BLaER1 treated with 17β-estradiol and CSF1 and Interleukin-3, amounts not matched to agents 10 nM and 100 nM (cell line): ENCODE data around the gene USP40.

Source experiments
- H3K27ac ChIP-seq, 11 experiments: shearing (Covaris generic); formaldehyde crosslinking; 2 replicates each; pipeline ENCODE4 v1.8.1; 2022
- H3K27me3 ChIP-seq, 11 experiments: shearing (Covaris generic); formaldehyde crosslinking; 2 replicates each; pipeline ENCODE4 v1.8.1; 2022
- H3K36me3 ChIP-seq, 11 experiments: shearing (Covaris generic); formaldehyde crosslinking; 2 replicates each; pipeline ENCODE4 v1.8.1; 2022
- H3K4me1 ChIP-seq, 10 experiments: shearing (Covaris generic); formaldehyde crosslinking; 2 replicates each; pipeline ENCODE4 v1.8.1; 2022
- H3K4me2 ChIP-seq, 11 experiments: shearing (Covaris generic); formaldehyde crosslinking; 2 replicates each; pipeline ENCODE4 v1.8.1; 2022
- H3K4me3 ChIP-seq, 10 experiments: shearing (Covaris generic); formaldehyde crosslinking; 2 replicates each; pipeline ENCODE4 v1.8.1; 2022
- H3K9ac ChIP-seq, 11 experiments: shearing (Covaris generic); formaldehyde crosslinking; 2 replicates each; pipeline ENCODE4 v1.8.1; 2022
- H3K9me3 ChIP-seq, 11 experiments: shearing (Covaris generic); formaldehyde crosslinking; replicated peaks in 1 of 11; 2 replicates each; pipeline ENCODE4 v1.8.1; 2022
- H4K20me1 ChIP-seq, 11 experiments: shearing (Covaris generic); formaldehyde crosslinking; 2 replicates each; pipeline ENCODE4 v1.8.1; 2022
- Cebpa-rat ChIP-seq, 11 experiments: shearing (Covaris generic); IDR thresholded peaks; 2 replicates each; pipeline ENCODE4 v1.8.1; 2022

The USP40 gene

DNA sequence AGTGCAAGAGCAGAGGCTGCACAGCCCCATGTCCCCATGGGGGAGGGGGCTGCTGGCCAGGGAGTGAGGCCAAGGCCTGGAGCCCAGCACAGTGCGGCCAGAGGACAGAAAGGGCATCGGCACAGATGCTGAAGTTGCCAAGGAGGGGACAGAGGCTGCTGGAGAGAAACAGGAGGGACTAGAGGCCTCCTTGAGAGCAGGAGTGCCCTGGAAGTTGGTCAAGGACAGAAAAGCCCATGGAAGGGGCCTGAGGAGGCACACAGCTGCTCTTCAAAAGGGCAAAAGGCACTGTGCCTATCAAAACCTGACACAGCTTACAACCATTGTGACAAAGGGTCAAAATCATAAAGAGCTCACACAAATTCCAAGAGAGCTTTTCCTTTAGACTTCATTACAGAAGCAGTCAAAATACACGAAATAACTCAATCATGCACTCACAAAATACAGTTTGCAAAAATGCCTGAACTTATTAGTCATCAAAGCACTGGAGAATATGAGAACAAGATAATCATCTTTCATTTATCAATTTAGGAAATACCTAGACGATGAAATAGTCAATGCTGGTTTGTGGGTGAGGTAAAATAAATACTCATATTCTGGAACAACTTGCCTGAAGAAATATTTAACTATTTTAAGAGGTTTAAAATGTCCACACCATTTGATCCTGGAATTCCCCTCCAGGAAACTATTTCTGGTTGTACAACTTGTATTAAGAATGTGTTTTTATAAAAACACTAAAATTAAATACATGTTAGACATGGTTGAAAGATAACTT lies 79.6 kb downstream of the USP40 start:
- Histone ChIP-seq H3K36me3 (peaks cover 0 to 99% (median 25%) of the 10 kb centered on the region in 11 experiments; a peak in 16 of 22 replicates), H3K27me3 (no peaks in the 10 kb centered on the region), H3K4me2 (no peak overlapping the region), H3K9me3 (no peaks in the 10 kb centered on the region), H3K4me3 (no peak overlapping the region), H3K4me1 (no peaks in the 10 kb centered on the region), H3K27ac (no peak overlapping the region), H3K9ac (no peak overlapping the region), H4K20me1 (no peaks in the 10 kb centered on the region; a peak in 1 of 22 replicates)
- no peak for TF ChIP-seq Cebpa-rat (IDR thresholded peaks at IDR 0.05)

DNA sequence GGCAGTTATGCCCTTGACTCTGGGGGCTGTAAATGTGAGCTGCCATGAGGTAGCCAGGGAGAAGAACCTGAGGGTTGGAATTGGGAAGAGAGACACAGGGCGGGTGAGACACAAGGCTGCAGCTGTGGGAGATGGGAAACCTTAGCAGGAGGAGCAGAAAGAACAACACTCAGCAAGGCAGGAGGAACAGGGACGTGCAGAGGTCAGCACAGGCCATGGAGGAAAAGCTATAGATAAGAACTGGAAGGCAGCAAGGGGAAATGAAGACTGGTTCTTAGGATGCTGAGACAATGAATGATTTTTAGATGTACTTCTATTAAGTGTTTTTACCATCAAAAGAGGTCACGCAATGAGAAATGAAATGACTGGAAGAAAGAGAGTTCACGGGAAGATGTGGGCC lies 80.2 kb downstream of the USP40 start:
- Histone ChIP-seq H3K9ac (no peak overlapping the region), H3K27ac (no peak overlapping the region)

DNA sequence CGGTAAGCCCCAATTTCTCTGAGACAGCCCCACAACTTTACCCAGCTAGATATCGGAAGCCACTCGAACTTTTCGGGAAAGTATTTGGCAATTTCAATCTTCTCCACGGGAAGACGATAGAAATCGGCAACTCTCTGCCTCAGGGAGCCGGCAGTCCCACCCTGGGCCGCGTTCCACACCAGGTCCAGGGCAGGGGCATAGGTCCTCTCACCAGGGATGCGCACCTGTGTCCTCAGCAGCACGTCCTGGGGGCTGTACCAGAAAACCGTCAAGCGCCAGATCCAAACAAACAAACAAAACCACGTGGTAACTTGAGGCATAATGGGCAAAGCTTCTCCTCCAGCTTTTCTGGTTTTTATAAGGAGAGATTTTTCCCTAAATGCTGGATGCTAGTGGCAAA lies 80.9 kb downstream of the USP40 start:
- Histone ChIP-seq H3K9ac (no peak overlapping the region), H3K9me3 (no peaks in the 10 kb centered on the region), H3K4me1 (no peaks in the 10 kb centered on the region), H3K27ac (no peak overlapping the region), H3K36me3 (peaks cover 0 to 99% (median 31%) of the 10 kb centered on the region in 11 experiments; a peak in 15 of 22 replicates), H3K27me3 (no peaks in the 10 kb centered on the region), H3K4me2 (no peak overlapping the region), H4K20me1 (peaks cover 0 to 12% (median 0%) of the 10 kb centered on the region in 11 experiments; a peak in 8 of 22 replicates), H3K4me3 (no peak overlapping the region)
- TF ChIP-seq Cebpa-rat (IDR thresholded peaks at IDR 0.05) = no peak

More for the DNA sequence above, 80.2 kb downstream of the USP40 start:
- no peak overlapping the region for H3K4me2 ChIP-seq
- peaks cover 0 to 99% (median 31%) of the 10 kb centered on the region in 11 experiments; a peak in 15 of 22 replicates for H3K36me3 ChIP-seq
- no peaks in the 10 kb centered on the region for H3K27me3 ChIP-seq
- no peak overlapping the region for H3K4me3 ChIP-seq
- H4K20me1 ChIP-seq = peaks cover 0 to 6% (median 0%) of the 10 kb centered on the region in 11 experiments; a peak in 2 of 22 replicates
- H3K9me3 ChIP-seq = no peaks in the 10 kb centered on the region
- no peaks in the 10 kb centered on the region for H3K4me1 ChIP-seq
- no peak for TF ChIP-seq Cebpa-rat (IDR thresholded peaks at IDR 0.05)

DNA sequence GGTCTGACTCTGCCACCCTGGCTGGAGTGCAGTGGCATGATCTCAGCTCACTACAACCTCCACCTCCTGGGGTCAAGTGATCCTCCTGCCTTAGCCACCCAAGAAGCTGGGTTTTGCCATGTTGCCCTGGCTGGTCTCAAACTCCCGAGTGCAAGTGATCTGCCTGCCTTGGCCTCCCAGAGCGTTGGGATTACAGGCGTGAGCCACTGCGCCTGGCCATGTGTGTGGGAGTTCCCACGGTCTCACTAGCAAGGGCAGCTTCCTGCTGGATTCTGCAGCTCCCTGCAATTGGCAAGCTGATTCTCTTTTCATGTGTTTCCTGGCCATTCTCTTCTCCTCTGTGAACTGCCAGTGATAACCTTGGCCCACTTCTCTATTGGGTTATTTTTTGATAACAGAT lies 84.0 kb downstream of the USP40 start:
- no peak overlapping the region for H3K9ac ChIP-seq
- no peaks in the 10 kb centered on the region for H3K9me3 ChIP-seq
- peaks cover 0 to 12% (median 0%) of the 10 kb centered on the region in 10 experiments; a peak in 9 of 20 replicates for H3K4me1 ChIP-seq
- H3K27ac ChIP-seq = no peak overlapping the region
- no peak overlapping the region for H3K4me2 ChIP-seq
- no peak overlapping the region for H3K4me3 ChIP-seq
- no peaks in the 10 kb centered on the region for H3K27me3 ChIP-seq
- no peak for TF ChIP-seq Cebpa-rat (IDR thresholded peaks at IDR 0.05)
- peaks cover 10 to 98% (median 32%) of the 10 kb centered on the region in 11 experiments; a peak in 21 of 22 replicates for H3K36me3 ChIP-seq
- H4K20me1 ChIP-seq = peaks cover 0 to 34% (median 17%) of the 10 kb centered on the region in 11 experiments; a peak in 14 of 22 replicates

DNA sequence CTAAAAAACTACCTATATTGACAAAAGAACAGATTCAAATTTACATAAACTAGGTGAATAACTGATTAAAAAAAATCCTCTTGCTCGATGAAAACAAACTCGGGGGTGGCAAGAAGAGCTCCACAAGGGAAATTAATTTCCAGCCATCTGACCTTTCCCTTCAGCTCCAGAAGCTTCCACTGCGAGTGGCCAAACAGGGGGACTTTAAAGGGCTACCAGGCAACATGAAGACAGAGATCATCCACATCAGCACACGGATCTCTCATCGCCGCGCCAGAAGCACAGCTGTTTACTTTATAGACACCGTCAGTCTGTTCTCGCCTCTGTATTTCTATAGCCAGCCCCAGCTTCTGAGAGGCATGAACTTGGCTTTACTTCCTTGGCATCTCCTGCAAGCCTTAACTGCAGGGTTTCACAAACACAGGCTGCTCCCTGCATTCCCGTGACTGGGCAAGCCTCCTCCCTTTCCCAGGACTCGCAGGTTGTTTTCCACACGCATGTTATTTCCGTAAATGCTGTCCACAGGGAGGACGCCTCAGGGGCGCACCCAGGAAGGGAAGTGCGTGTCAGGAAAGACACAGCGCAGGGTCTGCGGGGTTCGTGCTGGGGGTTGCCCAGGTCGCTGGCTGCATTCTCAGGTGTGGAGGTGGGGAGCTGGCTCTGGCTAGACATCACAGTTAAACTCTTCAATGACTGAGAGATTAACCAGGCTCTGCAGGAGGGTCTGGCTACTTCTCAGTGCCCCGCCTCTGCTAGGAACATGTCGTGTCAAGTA lies 85.0 kb downstream of the USP40 start:
- H3K36me3 ChIP-seq = peaks cover 21 to 99% (median 42%) of the 10 kb centered on the region in 11 experiments; a peak in 21 of 22 replicates
- peaks cover 0 to 12% (median 0%) of the 10 kb centered on the region in 10 experiments; a peak in 9 of 20 replicates for H3K4me1 ChIP-seq
- no peak overlapping the region for H3K27ac ChIP-seq
- H3K27me3 ChIP-seq = no peaks in the 10 kb centered on the region
- no peaks in the 10 kb centered on the region for H3K9me3 ChIP-seq
- no peak overlapping the region for H3K4me2 ChIP-seq
- no peak overlapping the region for H3K9ac ChIP-seq
- TF ChIP-seq Cebpa-rat (IDR thresholded peaks at IDR 0.05) = no peak
- H3K4me3 ChIP-seq = no peak overlapping the region
- peaks cover 0 to 44% (median 27%) of the 10 kb centered on the region in 11 experiments; a peak in 14 of 22 replicates for H4K20me1 ChIP-seq

GRCh38 chr2:233480490-233481202 lies 85.9 kb downstream of the USP40 start:
- Histone ChIP-seq H3K4me3 (no peak overlapping the region), H3K9ac (peak overlapping the region in 1 of 11 experiments; percentile 50; a peak in 1 of 22 replicates), H3K4me2 (no peak overlapping the region), H4K20me1 (peaks cover 0 to 54% (median 32%) of the 10 kb centered on the region in 11 experiments; a peak in 15 of 22 replicates), H3K9me3 (no peaks in the 10 kb centered on the region), H3K27me3 (no peaks in the 10 kb centered on the region), H3K36me3 (peaks cover 21 to 99% (median 51%) of the 10 kb centered on the region in 11 experiments; a peak in 21 of 22 replicates), H3K4me1 (peaks cover 0 to 12% (median 0%) of the 10 kb centered on the region in 10 experiments; a peak in 9 of 20 replicates), H3K27ac (peak overlapping the region in 1 of 11 experiments; percentile 2; a peak in 1 of 22 replicates)
- TF ChIP-seq Cebpa-rat (IDR thresholded peaks at IDR 0.05) = no peak

DNA sequence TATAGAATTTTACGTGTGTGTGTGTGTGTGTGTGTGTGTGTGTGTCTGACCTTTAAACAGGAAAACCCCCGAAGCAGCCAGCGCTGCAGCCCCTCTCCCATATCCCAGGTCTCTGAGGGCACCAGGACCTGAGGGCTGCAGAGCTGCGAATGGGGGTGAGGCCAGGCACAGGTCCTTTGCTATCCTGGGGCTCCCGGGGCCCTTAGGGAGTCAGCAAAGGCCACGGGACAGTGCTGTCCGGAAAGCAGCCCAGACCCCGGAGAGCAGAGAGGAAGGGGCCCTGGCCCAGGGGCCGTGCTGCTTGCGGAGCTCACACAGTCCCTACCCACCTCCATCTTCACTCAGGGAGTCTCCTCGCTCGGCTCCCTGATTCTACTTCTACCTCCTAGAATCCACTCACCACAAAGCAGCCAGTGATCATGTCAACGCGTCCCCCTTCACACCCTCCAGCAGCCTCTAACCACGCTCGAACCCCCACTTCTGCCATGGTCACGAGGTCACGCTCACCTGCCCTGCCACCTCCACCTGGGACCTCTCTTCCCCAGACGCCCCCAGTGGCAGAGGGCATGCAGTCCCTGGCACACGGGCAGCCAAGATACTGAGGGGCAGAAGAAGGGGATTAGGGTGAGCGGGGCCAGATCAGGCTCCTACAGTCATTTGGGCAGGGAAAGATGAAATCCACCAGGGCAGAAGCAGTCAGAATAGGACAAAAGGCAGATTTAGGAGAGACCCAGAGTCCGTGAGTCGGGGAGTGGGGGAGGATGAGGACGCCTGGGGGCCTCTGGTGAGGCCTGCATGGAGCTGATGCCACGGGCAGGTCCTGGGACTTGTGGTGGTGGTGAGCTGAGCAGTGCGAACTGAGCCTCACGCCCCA lies 86.7 kb downstream of the USP40 start:
- Histone ChIP-seq H3K4me2 (peak overlapping the region in 4 of 11 experiments; percentile 4 to 23 (median 18); a peak in 5 of 22 replicates), H3K4me3 (no peak overlapping the region), H4K20me1 (peaks cover 0 to 61% (median 40%) of the 10 kb centered on the region in 11 experiments; a peak in 15 of 22 replicates), H3K27me3 (no peaks in the 10 kb centered on the region), H3K36me3 (peaks cover 25 to 95% (median 48%) of the 10 kb centered on the region in 11 experiments; a peak in 21 of 22 replicates), H3K9me3 (no peaks in the 10 kb centered on the region), H3K9ac (peak overlapping the region in 1 of 11 experiments; percentile 50; a peak in 2 of 22 replicates), H3K27ac (peak overlapping the region in 2 of 11 experiments; percentile 2 to 3; a peak in 2 of 22 replicates), H3K4me1 (peaks cover 0 to 12% (median 0%) of the 10 kb centered on the region in 10 experiments; a peak in 9 of 20 replicates)
- no peak for TF ChIP-seq Cebpa-rat (IDR thresholded peaks at IDR 0.05)
